ENCODE results near the gene RASSF5. TPM values are rescaled to one million over a fixed set of nuclear protein-coding genes. Genes with fewer than 3 reads are reported as not detected.

The RASSF5 gene
- total and polyA plus RNA-seq, 2 of the 13 experiments (the other 11 are each of a cell fraction or from before 2014, with no cell fraction given): 0.18 to 0.40 TPM

GRCh38 chr1:206637605-206638004 lies 130.3 kb downstream of the RASSF5 start (continued):
- TF ChIP-seq ZNF609 (CRISPR knock-in tag; IDR thresholded peaks at IDR 0.05; ENCODE audit: borderline replicate concordance) (no peak), HMGA1 (CRISPR knock-in tag; conservative IDR thresholded peaks at IDR 0.05) (no peak), IRX3 (CRISPR knock-in tag; IDR thresholded peaks at IDR 0.05; ENCODE audit: borderline replicate concordance, low read depth) (no peak), ZNF513 (CRISPR knock-in tag; conservative IDR thresholded peaks at IDR 0.05) (no peak), MXD3 (CRISPR knock-in tag; IDR thresholded peaks at IDR 0.05) (no peak), ZNF672 (CRISPR knock-in tag; IDR thresholded peaks at IDR 0.05) (no peak), FUBP1 (CRISPR knock-in tag; IDR thresholded peaks at IDR 0.05; ENCODE audit: borderline replicate concordance) (no peak), SP2 (CRISPR knock-in tag; IDR thresholded peaks at IDR 0.05) (no peak)

Small RNAs within 50 kb of the gene (microRNA-seq; reads per million reads assigned to microRNA genes)
- not detected for gene MIR6769B

Small RNAs within 50 kb of the gene (small RNA-seq; reads per million reads assigned to genes)
- gene MIR6769B (ENCODE audit: insufficient read depth in 2 of 3, insufficient read length in 3 of 3, low read depth in 2 of 3, low replicate concordance in 1 of 3): 0 reads per million in 3 experiments

Other genes starting within 250 kb of the RASSF5 start
- gene IKBKE, start 37.1 kb upstream of the RASSF5 start, total RNA-seq (2016; rRNA removed; fragmentation: Illumina TruSeq; extraction: Trizol): 4.0 and 5.8 TPM in 2 replicates
- 3.7 and 4.5 TPM in 2 replicates for gene IKBKE, start 37.1 kb upstream of the RASSF5 start, polyA plus RNA-seq (2011; rRNA removed)
- 45.1 and 47.5 TPM in 2 replicates for gene EIF2D, start 104.9 kb downstream of the RASSF5 start, total RNA-seq (2016; rRNA removed; fragmentation: Illumina TruSeq; extraction: Trizol)
- 61.1 and 64.9 TPM in 2 replicates for gene EIF2D, start 104.9 kb downstream of the RASSF5 start, polyA plus RNA-seq (2011; rRNA removed)
- gene DYRK3, start 128.0 kb downstream of the RASSF5 start, total RNA-seq (2016; rRNA removed; fragmentation: Illumina TruSeq; extraction: Trizol): 2.8 and 4.1 TPM in 2 replicates
- gene DYRK3, start 128.0 kb downstream of the RASSF5 start, polyA plus RNA-seq (2011; rRNA removed): 0.48 and 0.50 TPM in 2 replicates
- gene MAPKAPK2, start 177.4 kb downstream of the RASSF5 start, total RNA-seq (2016; rRNA removed; fragmentation: Illumina TruSeq; extraction: Trizol): 14.5 and 16.6 TPM in 2 replicates
- 34.0 and 40.1 TPM in 2 replicates for gene MAPKAPK2, start 177.4 kb downstream of the RASSF5 start, polyA plus RNA-seq (2011; rRNA removed)